IMR-90 (cell line): ENCODE measurements around the gene DPH7. TPM values are rescaled to one million over a fixed set of nuclear protein-coding genes. Genes with fewer than 3 reads are reported as not detected.

ENCODE experiments used
- ATAC-seq: fragments of 200-7000 bp; cut with Tn5 transposase; 2 replicates; pipeline ENCODE4 v1.9.1; 2020; ENCODE audit warnings: low read depth, mild to moderate bottlenecking, moderate library complexity
- BruUV-seq: library from RNA; stranded (reverse); fragments of 400-500 nt; replicated peaks from 2 replicates; lab custom pipeline; 2021; lab: Mats Ljungman, UMichigan
- CTCF ChIA-PET: fragments of 300-600 bp; formaldehyde crosslinking; extraction: SDS; loops from one replicate; lab custom pipeline; 2021; ENCODE audit warnings: antibody characterized with exemption; lab: Yijun Ruan, JAX
- POLR2A ChIA-PET: fragments of 300-600 bp; sonication (Branson Sonifier 250); formaldehyde crosslinking; loops from one replicate; lab custom pipeline; 2022; ENCODE audit warnings: antibody characterized with exemption; ENCODE audit not compliant: unreplicated experiment; lab: Charles Lee
- DNase-seq: peaks from one replicate; pipeline ENCODE4 v3.0.0; 2013
- H2AFZ ChIP-seq: replicated peaks from 2 replicates; pipeline ENCODE3; 2013; ENCODE audit warnings: low read length, mild to moderate bottlenecking; ENCODE audit not compliant: poor library complexity
- H2AK5ac ChIP-seq: 2 replicates; pipeline ENCODE4 v1.6.1; 2013; ENCODE audit warnings: low read depth, low read length, inconsistent platforms
- H2AK9ac ChIP-seq: replicated peaks from 2 replicates; pipeline ENCODE3; 2013; ENCODE audit warnings: mild to moderate bottlenecking, low read depth, low read length, moderate library complexity; ENCODE audit not compliant: poor library complexity
- H2BK120ac ChIP-seq: 2 replicates; pipeline ENCODE4 v1.6.1; 2013; ENCODE audit warnings: low read depth, low read length, inconsistent platforms
- H2BK15ac ChIP-seq: 3 replicates; pipeline ENCODE4 v1.6.1; 2013; ENCODE audit warnings: low read depth, low read length, inconsistent platforms
- H2BK20ac ChIP-seq: 2 replicates; pipeline ENCODE4 v1.6.1; 2013; ENCODE audit warnings: low read depth, mild to moderate bottlenecking, inconsistent platforms, low read length, moderate library complexity
- H2BK5ac ChIP-seq: 2 replicates; pipeline ENCODE4 v1.6.1; 2013; ENCODE audit warnings: mild to moderate bottlenecking, low read depth, low read length, inconsistent platforms; ENCODE audit not compliant: poor library complexity, severe bottlenecking
- H3K14ac ChIP-seq: replicated peaks from 2 replicates; pipeline ENCODE4 v1.6.1; 2013; ENCODE audit warnings: low read depth, low read length, inconsistent platforms
- H3K18ac ChIP-seq: 2 replicates; pipeline ENCODE4 v1.6.1; 2013; ENCODE audit warnings: low read depth, low read length, control low read depth
- H3K23ac ChIP-seq: 2 replicates; pipeline ENCODE4 v1.6.1; 2013; ENCODE audit warnings: low read depth, low read length, inconsistent platforms
- H3K27ac ChIP-seq: 2 replicates; pipeline ENCODE4 v1.5.1; 2013; ENCODE audit warnings: mild to moderate bottlenecking, control low read depth, low read length; ENCODE audit not compliant: insufficient read depth
- H3K27me3 ChIP-seq: 2 replicates; pipeline ENCODE4 v1.6.1; 2013; ENCODE audit warnings: low read length; ENCODE audit not compliant: control insufficient read depth, insufficient read depth
- H3K36me3 ChIP-seq: 2 replicates; pipeline ENCODE4 v1.6.1; 2013; ENCODE audit warnings: low read length, mixed read lengths; ENCODE audit not compliant: control insufficient read depth, insufficient read depth
- H3K4ac ChIP-seq: 2 replicates; pipeline ENCODE4 v1.6.1; 2013; ENCODE audit warnings: low read depth, low read length, inconsistent platforms
- H3K4me1 ChIP-seq: 2 replicates; pipeline ENCODE4 v1.6.1; 2013; ENCODE audit warnings: low read length, mixed read lengths; ENCODE audit not compliant: control insufficient read depth, insufficient read depth
- H3K4me2 ChIP-seq: 2 replicates; pipeline ENCODE4 v1.6.1; 2013; ENCODE audit warnings: low read depth, mild to moderate bottlenecking, control low read depth, low read length, moderate library complexity
- H3K4me3 ChIP-seq: 2 replicates; pipeline ENCODE4 v1.5.1; 2013; ENCODE audit warnings: low read depth, mild to moderate bottlenecking, control low read depth, low read length, moderate library complexity; ENCODE audit not compliant: insufficient read depth
- H3K56ac ChIP-seq: 2 replicates; pipeline ENCODE4 v1.6.1; 2013; ENCODE audit warnings: low read length, inconsistent platforms; ENCODE audit not compliant: insufficient read depth; ENCODE audit errors: extremely low read depth
- H3K79me1 ChIP-seq, 2 experiments: 2 replicates each; pipeline ENCODE4 v1.6.1; 2013; ENCODE audit warnings: low read length in 2 of 2, inconsistent platforms in 1 of 2, low read depth in 1 of 2
- H3K9ac ChIP-seq: 2 replicates; pipeline ENCODE4 v1.6.1; 2013; ENCODE audit warnings: low read depth, low read length, control low read depth
- H3K9me1 ChIP-seq: 2 replicates; pipeline ENCODE4 v1.6.1; 2013; ENCODE audit warnings: low read length, inconsistent platforms; ENCODE audit not compliant: insufficient read depth
- H3K9me3 ChIP-seq: 2 replicates; pipeline ENCODE4 v1.6.1; 2013; ENCODE audit warnings: low read length; ENCODE audit not compliant: control insufficient read depth, insufficient read depth
- H4K20me1 ChIP-seq: 2 replicates; pipeline ENCODE4 v1.6.1; 2013; ENCODE audit warnings: low read length, inconsistent platforms; ENCODE audit not compliant: insufficient read depth
- H4K5ac ChIP-seq: 2 replicates; pipeline ENCODE4 v1.6.1; 2013; ENCODE audit warnings: mild to moderate bottlenecking, low read depth, low read length, control low read depth
- H4K8ac ChIP-seq, 2 experiments: 2 replicates each; pipeline ENCODE4 v1.6.1; 2013; ENCODE audit warnings: low read depth in 2 of 2, low read length in 2 of 2, control low read depth in 1 of 2, inconsistent platforms in 1 of 2
- H4K91ac ChIP-seq: 2 replicates; pipeline ENCODE4 v1.6.1; 2013; ENCODE audit warnings: low read depth, low read length, inconsistent platforms; ENCODE audit not compliant: insufficient read depth
- MAZ ChIP-seq: IDR thresholded peaks from 2 replicates; pipeline ENCODE4 v1.6.1; 2012; ENCODE audit warnings: low read depth, mild to moderate bottlenecking, low read length, improper control_type of control experiment, moderate library complexity, borderline replicate concordance
- POLR2A ChIP-seq: IDR thresholded peaks from 2 replicates; pipeline ENCODE4 v1.6.1; 2012; ENCODE audit warnings: mild to moderate bottlenecking, low read depth, low read length
- WGBS, 2 experiments: methylation state at CpG; one replicate each; pipeline versions ENCODE4 v1.1.5 to v1.1.7; 2013; ENCODE audit warnings: missing lambda C conversion rate in 2 of 2; ENCODE audit not compliant: insufficient read length in 1 of 2; ENCODE audit errors: extremely low coverage in 2 of 2; 5-methylcytosine and 5-hydroxymethylcytosine counted together
- dilution Hi-C: fragments of 300-500 bp; cut with HindIII; formaldehyde crosslinking; loops from one replicate; pipeline ENCODE4 v1.14.3; 2018; ENCODE audit warnings: low sequenced_read_pairs; ENCODE audit not compliant: unreplicated experiment
- in situ Hi-C: fragments of 300-500 bp; cut with MboI; formaldehyde crosslinking; loops from 3 replicates; pipeline ENCODE4 v1.14.3; 2019; ENCODE audit warnings: low sequenced_read_pairs, inconsistent platforms, mixed read lengths
- intact Hi-C: fragments of 100-400 bp; cut with micrococcal nuclease; formaldehyde crosslinking; loops from 2 replicates; pipeline ENCODE4 v1.10.0; 2022
- polyA plus RNA-seq, 3 experiments: library from polyadenylated mRNA; depleted of rRNA; stranded (reverse); fragments of >200 nt; gene quantifications; 2 replicates each; pipeline ENCODE4 v1.2.3, GENCODE V29; 2012; ENCODE audit warnings: low replicate concordance in 1 of 3
- total RNA-seq: library from RNA; depleted of rRNA; stranded (reverse); fragments of >200 nt; gene quantifications from 2 replicates; pipeline ENCODE4 v1.2.3, GENCODE V29; 2012

DPH7 gene
- total and polyA plus RNA-seq, 2 of the 4 experiments (the other 2 are of a cell fraction): 12.5 to 33.7 TPM

GRCh38 chr9:137543237-137543963 is 35.3 kb downstream of the DPH7 start:
- DNase-seq (no peak), ATAC-seq (no peak)
- Histone ChIP-seq H2BK120ac (no peak overlapping the region), H3K18ac (no peak overlapping the region), H4K20me1 (no peaks in the 10 kb centered on the region), H2BK5ac (no peak overlapping the region), H3K14ac (no peak overlapping the region), H3K9ac (no peak overlapping the region), H4K91ac (no peak overlapping the region), H3K4me3 (no peak overlapping the region), H3K27me3 (no peaks in the 10 kb centered on the region), H3K79me1 (no peaks in the 10 kb centered on the region), H3K4me1 (no peaks in the 10 kb centered on the region; the same call in 1 of the 2 replicates), H2AFZ (peak overlapping the region; percentile 11), H3K9me1 (no peaks in the 10 kb centered on the region), H3K27ac (no peak overlapping the region), H2BK15ac (no peak overlapping the region), H3K36me3 (no peaks in the 10 kb centered on the region), H2AK5ac (no peak overlapping the region), H3K4me2 (no peak overlapping the region), H2AK9ac (peak overlapping the region; percentile 50), H4K8ac (no peak overlapping the region), H3K23ac (no peak overlapping the region), H4K5ac (no peak overlapping the region), H3K56ac (no peak overlapping the region), H3K9me3 (no peaks in the 10 kb centered on the region), H2BK20ac (no peak overlapping the region), H3K4ac (no peak overlapping the region)
- dilution Hi-C loops: no loop called here
- ChIA-PET CTCF (no interaction called here), POLR2A (no interaction called here)
- intact Hi-C loops: no loop called here
- no TSS peak for BruUV-seq
- TF ChIP-seq MAZ (no peak), POLR2A (no peak)
- whole genome bisulfite sequencing, 2 experiments: 93% methylated on average over 18 of the region's 25 CpGs; no CpG with 5 or more reads in 1 of the 2 experiments
- in situ Hi-C loops: no loop called here
